GM12874 (cell line): ENCODE measurements around the gene ICE1.

Experiments used
- CTCF ChIP-seq: IDR thresholded peaks from 2 replicates; pipeline ENCODE4 v1.5.1; 2011; ENCODE audit warnings: low read depth, mild to moderate bottlenecking, control low read depth, low read length, moderate library complexity; ENCODE audit not compliant: insufficient read depth

Gene ICE1

DNA sequence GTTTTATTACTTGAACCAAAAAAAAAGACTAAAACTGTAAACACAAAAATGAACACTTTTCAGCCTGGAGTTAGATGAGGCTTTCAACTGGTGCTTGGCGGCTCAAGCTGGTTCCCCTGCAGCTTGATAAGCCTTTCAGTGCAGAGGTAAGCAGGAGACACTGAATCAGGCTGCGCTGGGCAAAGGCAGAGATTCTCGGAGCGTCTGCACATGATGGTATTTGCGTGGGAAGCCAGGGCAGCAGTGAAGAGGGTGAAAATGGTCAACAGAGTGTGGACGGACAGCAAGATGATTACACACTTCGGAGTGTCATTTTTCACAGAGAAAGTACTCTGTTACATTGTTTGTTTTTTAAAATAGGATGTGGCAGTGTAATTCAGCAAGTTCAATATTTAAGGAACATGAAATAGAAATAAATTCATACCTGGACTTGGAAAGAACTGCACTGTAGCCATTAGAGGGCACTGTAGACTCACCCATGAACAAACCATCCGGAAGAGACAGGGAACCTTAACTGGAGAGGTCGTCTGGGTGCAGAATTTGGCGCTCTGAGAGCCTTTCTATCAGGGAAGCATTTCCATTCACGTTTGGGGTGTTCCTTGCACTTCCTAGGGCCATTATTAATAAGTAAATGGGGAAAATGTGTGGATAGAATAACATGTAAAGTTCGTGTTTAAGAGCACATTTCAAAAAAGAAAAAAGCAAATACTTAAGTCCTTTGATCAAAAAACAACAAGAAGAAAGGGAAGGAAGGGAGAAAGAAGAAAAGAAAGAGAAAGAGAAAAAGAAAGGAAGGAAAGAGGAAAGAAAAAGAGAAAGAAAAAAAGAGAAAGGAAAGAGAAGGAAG is 69.8 kb downstream of the ICE1 start:
- peak; percentile 67 for TF ChIP-seq CTCF

DNA sequence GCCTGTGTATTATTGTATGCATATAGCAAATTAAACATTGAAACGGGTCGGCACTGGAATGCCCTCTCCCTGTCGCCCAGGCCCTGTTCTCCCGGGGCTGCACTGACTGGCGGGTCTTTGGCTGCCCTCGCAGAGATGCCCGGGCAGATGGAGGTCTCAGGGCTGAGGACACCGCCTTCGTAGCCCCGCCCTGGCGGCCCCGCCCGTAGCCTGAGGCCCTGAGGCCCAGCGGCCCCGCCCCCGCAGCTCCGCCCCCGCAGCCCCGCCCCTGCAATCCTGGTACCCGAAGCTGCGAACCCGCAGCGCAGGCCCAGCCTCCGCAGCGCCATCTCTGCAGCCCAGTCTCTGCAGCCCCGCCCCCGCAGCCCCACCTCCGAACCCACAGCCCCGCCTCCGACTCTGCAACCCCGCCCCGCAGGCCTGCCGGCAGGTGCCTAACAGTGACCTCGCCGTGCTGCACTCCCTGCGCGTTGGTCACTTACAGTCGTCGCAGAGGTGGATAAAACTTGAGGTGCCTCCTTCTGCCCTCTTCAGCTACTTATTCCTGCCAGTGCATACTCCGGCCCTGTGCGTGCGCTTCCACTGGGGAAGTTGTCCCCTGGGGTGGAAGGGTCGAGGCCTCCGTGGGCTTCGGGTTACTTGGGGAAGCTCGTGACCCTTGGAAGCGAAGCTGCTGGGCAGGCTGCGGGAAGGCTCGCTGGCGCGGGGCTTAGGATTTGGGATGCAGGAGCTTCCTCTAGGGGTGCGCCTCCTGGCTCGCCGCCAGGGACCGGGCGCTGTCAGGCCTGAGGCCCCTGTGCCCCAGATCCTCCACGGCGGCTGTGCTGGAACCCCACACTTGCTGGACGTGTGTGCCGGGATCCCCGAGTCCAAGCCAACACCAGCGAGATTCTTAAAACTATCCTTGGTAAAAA is 72.3 kb downstream of the ICE1 start:
- TF ChIP-seq CTCF, result no peak

DNA sequence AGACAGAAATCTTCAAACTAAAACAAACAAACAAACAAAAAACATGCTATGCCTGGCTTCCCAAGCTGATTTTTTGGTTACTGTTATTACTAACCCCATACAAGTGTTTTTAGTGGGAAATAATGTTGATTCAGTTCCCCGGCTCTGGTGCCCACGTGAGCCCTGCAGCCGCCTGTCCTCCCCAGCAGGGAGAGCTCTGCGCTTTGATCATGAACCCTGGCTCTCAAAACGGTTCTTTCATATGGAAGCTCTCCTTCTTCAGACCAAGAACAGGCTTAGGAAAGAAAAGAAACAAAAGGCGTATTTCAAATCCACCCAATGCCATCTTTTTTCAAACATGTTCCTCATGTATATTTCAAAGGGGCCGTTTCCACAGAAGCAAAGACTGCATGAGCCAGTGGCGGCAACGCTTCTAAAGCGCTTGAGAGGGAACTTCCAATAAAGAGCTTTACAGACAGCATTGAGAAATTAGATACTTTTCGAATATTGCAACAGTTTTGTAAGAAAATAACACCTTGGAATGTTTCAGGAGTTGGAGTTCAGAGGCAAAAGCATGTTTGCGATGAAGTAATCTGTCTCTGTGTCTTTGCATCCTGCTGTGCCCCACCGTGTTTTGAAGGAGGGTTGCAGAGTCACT is 74.8 kb downstream of the ICE1 start:
- peak; percentile 70 for TF ChIP-seq CTCF

- TF ChIP-seq CTCF, result no peak
Observed at GRCh38 chr5:5499442-5499841, 77.0 kb downstream of the ICE1 start.

DNA sequence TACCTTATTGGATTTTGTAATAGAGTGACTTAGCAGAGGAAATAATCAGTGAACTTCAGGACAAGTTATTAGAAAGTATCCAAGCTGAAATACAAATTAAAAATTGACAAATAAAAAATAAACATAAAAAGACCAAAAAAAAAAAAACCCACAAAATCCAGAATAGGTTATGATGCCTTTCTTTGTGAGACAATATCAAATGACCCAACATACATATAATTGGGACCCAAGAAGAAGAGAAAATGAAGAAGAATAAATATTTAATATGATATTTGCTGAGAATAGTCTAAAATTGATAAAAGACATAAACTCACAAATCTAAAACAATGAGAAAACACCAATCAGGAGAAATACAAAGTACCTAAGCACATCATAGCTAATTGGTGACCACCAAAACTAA is 81.8 kb downstream of the ICE1 start:
- no peak for TF ChIP-seq CTCF

DNA sequence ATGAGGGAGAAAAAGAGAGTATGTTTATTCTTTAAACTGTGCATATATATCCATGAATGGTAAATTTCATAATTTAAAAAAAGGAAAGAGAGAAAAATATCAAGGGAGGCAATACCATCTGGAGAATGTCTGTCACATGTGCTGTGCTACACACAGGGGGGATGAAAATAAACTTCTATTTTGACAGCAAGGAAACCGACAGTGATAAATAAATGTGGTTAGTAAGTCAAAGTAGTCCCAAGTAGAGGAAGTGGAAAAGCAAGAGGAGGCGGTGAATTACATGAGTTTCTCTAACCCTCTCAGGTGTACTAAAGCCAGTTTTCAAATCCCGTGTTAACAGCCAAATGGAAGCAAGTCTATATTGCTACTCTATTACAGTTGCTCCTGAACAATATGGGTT is 83.3 kb downstream of the ICE1 start:
- TF ChIP-seq CTCF, result no peak

- no peak for TF ChIP-seq CTCF
Observed at GRCh38 chr5:5508391-5508790, 85.9 kb downstream of the ICE1 start.
